Activated T-helper 1 cell treated with Interleukin-2 at 50 U/mL for 16 hours (primary cell): ENCODE data around the gene LIMCH1.
"Not testable (repeated sequence)": the region's sequence is repeated elsewhere in the genome, so short reads cannot be mapped to it uniquely, and the experiment has no call there.

Experiments used
- DNase-seq: peaks from one replicate; pipeline ENCODE4 v3.0.0-alpha.2; 2020; ENCODE audit warnings: low read depth

Gene LIMCH1

GRCh38 chr4:41723286-41723685, 185.3 kb downstream of the LIMCH1 start:
- DNase-seq, result no peak

- DNase-seq, result no peak
These were observed 187.3 kb downstream of the LIMCH1 start for GRCh38 chr4:41725254-41725653.

- no peak for DNase-seq
These were observed 190.1 kb downstream of the LIMCH1 start for GRCh38 chr4:41727861-41728572.

- DNase-seq, result no peak
These were observed 190.6 kb downstream of the LIMCH1 start for GRCh38 chr4:41728573-41728913.

GRCh38 chr4:41731569-41732126, 193.7 kb downstream of the LIMCH1 start:
- DNase-seq, result no peak

- no peak for DNase-seq
These were observed 196.4 kb downstream of the LIMCH1 start for GRCh38 chr4:41734371-41734770.

- not testable (repeated sequence) for DNase-seq
These were observed 199.5 kb downstream of the LIMCH1 start for GRCh38 chr4:41737491-41737890.

GRCh38 chr4:41741354-41741753, 203.4 kb downstream of the LIMCH1 start:
- no peak for DNase-seq

GRCh38 chr4:41744572-41745291, 206.8 kb downstream of the LIMCH1 start:
- no peak for DNase-seq

GRCh38 chr4:41745292-41746024, 207.5 kb downstream of the LIMCH1 start:
- DNase-seq, result no peak

GRCh38 chr4:41746025-41746439, 208.1 kb downstream of the LIMCH1 start:
- no peak for DNase-seq

GRCh38 chr4:41746440-41747229, 208.7 kb downstream of the LIMCH1 start:
- DNase-seq, result no peak

- DNase-seq, result no peak
These were observed 209.5 kb downstream of the LIMCH1 start for GRCh38 chr4:41747230-41748055.

GRCh38 chr4:41748074-41748570, 210.2 kb downstream of the LIMCH1 start:
- DNase-seq, result no peak

- DNase-seq, result no peak
These were observed 210.9 kb downstream of the LIMCH1 start, which contains the start of gene PHOX2B for GRCh38 chr4:41748571-41749475. Gene PHOX2B, minus strand, starts transcription at chr4:41748725. Its CDS starts 115 bp downstream, at chr4:41748610.

- DNase-seq, result no peak
These were observed 211.7 kb downstream of the LIMCH1 start for GRCh38 chr4:41749631-41750039.
